Cerebellar cortex (tissue), 1 donor: ENCODE data around the gene PCBP3.
A peak's percentile ranks its signal among the peaks of the same experiment; 100 is the strongest.

ENCODE experiments used
- DNase-seq: peaks from one replicate; pipeline ENCODE4 v3.0.0-alpha.2; 2015; ENCODE audit warnings: low spot score

Gene PCBP3

GRCh38 chr21:45787371-45787770, 143.8 kb downstream of the PCBP3 start:
- no peak for DNase-seq

GRCh38 chr21:45788198-45788597, 144.7 kb downstream of the PCBP3 start:
- no peak for DNase-seq

GRCh38 chr21:45788637-45789506, 145.3 kb downstream of the PCBP3 start:
- DNase-seq, result no peak

- DNase-seq, result no peak
Observed at GRCh38 chr21:45790427-45790826, 146.9 kb downstream of the PCBP3 start.

- no peak for DNase-seq
Observed at GRCh38 chr21:45791562-45792418, 148.3 kb downstream of the PCBP3 start.

- DNase-seq, result no peak
Observed at GRCh38 chr21:45792682-45793383, 149.3 kb downstream of the PCBP3 start.

GRCh38 chr21:45794027-45794426, 150.5 kb downstream of the PCBP3 start:
- DNase-seq, result no peak

GRCh38 chr21:45796003-45796402, 152.5 kb downstream of the PCBP3 start:
- no peak for DNase-seq

- DNase-seq, result no peak
Observed at GRCh38 chr21:45797338-45797737, 153.8 kb downstream of the PCBP3 start.

GRCh38 chr21:45799765-45800338, 156.3 kb downstream of the PCBP3 start:
- DNase-seq, result no peak

GRCh38 chr21:45800339-45801080, 157.0 kb downstream of the PCBP3 start:
- DNase-seq, result no peak

- DNase-seq, result no peak
Observed at GRCh38 chr21:45801129-45801964, 157.8 kb downstream of the PCBP3 start.

- no peak for DNase-seq
Observed at GRCh38 chr21:45801989-45802388, 158.5 kb downstream of the PCBP3 start.

GRCh38 chr21:45802425-45802824, 158.9 kb downstream of the PCBP3 start:
- DNase-seq, result no peak

GRCh38 chr21:45802956-45803617, 159.6 kb downstream of the PCBP3 start:
- DNase-seq, result no peak

GRCh38 chr21:45803618-45804340, 160.3 kb downstream of the PCBP3 start:
- peak; percentile 49 for DNase-seq

GRCh38 chr21:45804809-45805313, 161.3 kb downstream of the PCBP3 start:
- DNase-seq, result no peak

GRCh38 chr21:45805321-45805720, 161.8 kb downstream of the PCBP3 start:
- DNase-seq, result no peak

- DNase-seq, result no peak
Observed at GRCh38 chr21:45806042-45806441, 162.5 kb downstream of the PCBP3 start.
